H9 (cell line): Measurements from ENCODE around the gene ZFYVE28. TPM values are rescaled to one million over a fixed set of nuclear protein-coding genes. Genes with fewer than 3 reads are reported as not detected.

Experiments
- DNase-seq: peaks from one replicate; pipeline ENCODE4 v3.0.0-alpha.2; 2017
- H2AFZ ChIP-seq: one replicate; pipeline ENCODE4 v1.6.1; 2013; ENCODE audit warnings: mild to moderate bottlenecking, low read length, control low read depth, moderate library complexity
- H2AK5ac ChIP-seq: 2 replicates; pipeline ENCODE4 v1.6.1; 2013; ENCODE audit warnings: low read length, control low read depth, mixed read lengths; ENCODE audit not compliant: insufficient read length
- H2BK120ac ChIP-seq: one replicate; pipeline ENCODE4 v1.6.1; 2013; ENCODE audit warnings: low read depth, mild to moderate bottlenecking, low read length, control low read depth, inconsistent platforms; ENCODE audit not compliant: poor library complexity, severe bottlenecking
- H2BK12ac ChIP-seq: 2 replicates; pipeline ENCODE4 v1.6.1; 2013; ENCODE audit warnings: low read length, control low read depth, mixed read lengths, low read depth; ENCODE audit not compliant: insufficient read length
- H2BK15ac ChIP-seq: 2 replicates; pipeline ENCODE4 v1.6.1; 2013; ENCODE audit warnings: low read depth, low read length, control low read depth
- H2BK20ac ChIP-seq: one replicate; pipeline ENCODE4 v1.6.1; 2013; ENCODE audit warnings: low read depth, mild to moderate bottlenecking, low read length, control low read depth, inconsistent platforms; ENCODE audit not compliant: poor library complexity, severe bottlenecking
- H2BK5ac ChIP-seq: 2 replicates; pipeline ENCODE4 v1.6.1; 2013; ENCODE audit warnings: low read length, control low read depth, mixed read lengths; ENCODE audit not compliant: insufficient read length
- H3K14ac ChIP-seq: 2 replicates; pipeline ENCODE4 v1.6.1; 2013; ENCODE audit warnings: low read length, control low read depth; ENCODE audit not compliant: insufficient read depth
- H3K18ac ChIP-seq: 2 replicates; pipeline ENCODE4 v1.6.1; 2013; ENCODE audit warnings: low read depth, mild to moderate bottlenecking, mixed read lengths, low read length, control low read depth; ENCODE audit not compliant: insufficient read length
- H3K23ac ChIP-seq: 2 replicates; pipeline ENCODE4 v1.6.1; 2013; ENCODE audit warnings: low read length, control low read depth, mixed read lengths, low read depth; ENCODE audit not compliant: insufficient read length
- H3K23me2 ChIP-seq: 2 replicates; pipeline ENCODE4 v1.6.1; 2013; ENCODE audit warnings: low read depth, mild to moderate bottlenecking, mixed read lengths, low read length, control low read depth; ENCODE audit not compliant: insufficient read length, poor library complexity, severe bottlenecking
- H3K27ac ChIP-seq: 2 replicates; pipeline ENCODE4 v1.5.1; 2013; ENCODE audit warnings: low read length, control low read depth, mixed read lengths, low read depth; ENCODE audit not compliant: insufficient read length
- H3K27me3 ChIP-seq: 2 replicates; pipeline ENCODE4 v1.6.1; 2013; ENCODE audit warnings: low read length, control low read depth, inconsistent platforms; ENCODE audit not compliant: insufficient read depth
- H3K4ac ChIP-seq: 2 replicates; pipeline ENCODE4 v1.6.1; 2013; ENCODE audit warnings: low read depth, mild to moderate bottlenecking, control low read depth, inconsistent platforms, low read length, moderate library complexity
- H3K4me1 ChIP-seq: 2 replicates; pipeline ENCODE4 v1.6.1; 2013; ENCODE audit warnings: low read length, control low read depth, inconsistent platforms; ENCODE audit not compliant: insufficient read depth
- H3K4me2 ChIP-seq: 2 replicates; pipeline ENCODE4 v1.6.1; 2013; ENCODE audit warnings: low read length, control low read depth, mixed read lengths; ENCODE audit not compliant: insufficient read length, insufficient read depth
- H3K56ac ChIP-seq: 2 replicates; pipeline ENCODE4 v1.6.1; 2013; ENCODE audit warnings: low read depth, mild to moderate bottlenecking, mixed read lengths, low read length, control low read depth; ENCODE audit not compliant: insufficient read length
- H3K79me1 ChIP-seq: 2 replicates; pipeline ENCODE4 v1.6.1; 2013; ENCODE audit warnings: low read depth, mild to moderate bottlenecking, moderate library complexity, low read length, control low read depth, inconsistent platforms; ENCODE audit not compliant: insufficient read depth, poor library complexity, severe bottlenecking
- H3K79me2 ChIP-seq: 2 replicates; pipeline ENCODE4 v1.6.1; 2013; ENCODE audit warnings: low read length, control low read depth, inconsistent platforms; ENCODE audit not compliant: insufficient read depth
- H3K9ac ChIP-seq: 2 replicates; pipeline ENCODE4 v1.6.1; 2013; ENCODE audit warnings: low read length, control low read depth, mixed read lengths; ENCODE audit not compliant: insufficient read length; ENCODE audit errors: extremely low read depth
- H3K9me3 ChIP-seq: one replicate; pipeline ENCODE4 v1.6.1; 2013; ENCODE audit warnings: low read depth, low read length, inconsistent platforms; ENCODE audit not compliant: control insufficient read depth
- H3T11ph ChIP-seq: one replicate; pipeline ENCODE4 v1.6.1; 2013; ENCODE audit warnings: mild to moderate bottlenecking, low read length, control low read depth, inconsistent platforms
- H4K20me1 ChIP-seq: one replicate; pipeline ENCODE4 v1.6.1; 2013; ENCODE audit not compliant: control insufficient read depth, insufficient read length, insufficient read depth
- H4K5ac ChIP-seq: 2 replicates; pipeline ENCODE4 v1.6.1; 2013; ENCODE audit warnings: low read depth, mild to moderate bottlenecking, mixed read lengths, low read length, control low read depth; ENCODE audit not compliant: insufficient read length
- H4K8ac ChIP-seq: replicated peaks from 2 replicates; pipeline ENCODE4 v1.6.1; 2013; ENCODE audit warnings: low read length, control low read depth, mixed read lengths, low read depth; ENCODE audit not compliant: insufficient read length
- H4K91ac ChIP-seq: 2 replicates; pipeline ENCODE4 v1.6.1; 2013; ENCODE audit warnings: low read depth, mild to moderate bottlenecking, moderate library complexity, mixed read lengths, low read length, control low read depth; ENCODE audit not compliant: insufficient read length
- H3K27ac Mint-ChIP-seq, 3 experiments: 2 replicates in 2 of 3; 3 replicates in 1 of 3; pipeline ENCODE4 v1.8.0; 2020 to 2021; ENCODE audit warnings: mixed read lengths in 3 of 3, mild to moderate bottlenecking in 1 of 3, moderate library complexity in 1 of 3
- H3K27me3 Mint-ChIP-seq: 2 replicates; pipeline ENCODE4 v1.8.0; 2021; ENCODE audit warnings: low read depth, mild to moderate bottlenecking, moderate library complexity, mixed read lengths
- H3K36me3 Mint-ChIP-seq, 3 experiments: 2 replicates in 2 of 3; 3 replicates in 1 of 3; pipeline ENCODE4 v1.8.0; 2020 to 2021; ENCODE audit warnings: low read depth in 3 of 3, mixed read lengths in 3 of 3; ENCODE audit not compliant: insufficient read depth in 1 of 3
- H3K4me1 Mint-ChIP-seq, 2 experiments: 2 replicates each; pipeline ENCODE4 v1.8.0; 2020; ENCODE audit warnings: mixed read lengths in 2 of 2
- H3K4me3 Mint-ChIP-seq, 2 experiments: 2 replicates in 1 of 2; 3 replicates in 1 of 2; pipeline ENCODE4 v1.8.0; 2020 to 2021; ENCODE audit warnings: mild to moderate bottlenecking in 2 of 2, mixed read lengths in 2 of 2, moderate library complexity in 1 of 2
- H3K9me3 Mint-ChIP-seq, 2 experiments: 2 replicates in 1 of 2; 3 replicates in 1 of 2; pipeline ENCODE4 v1.8.0; 2020; ENCODE audit warnings: mild to moderate bottlenecking in 2 of 2, mixed read lengths in 2 of 2, moderate library complexity in 1 of 2
- CTCF ChIP-seq: fragments of 200-600 bp; sonication (generic); conservative IDR thresholded peaks from 3 replicates; pipeline ENCODE4 v1.8.0; 2021; ENCODE audit warnings: antibody characterized with exemption, mild to moderate bottlenecking
- whole genome bisulfite sequencing: extraction: QIAGEN DNeasy Blood & Tissue Kit; methylation state at CpG from one replicate; pipeline ENCODE4 v1.1.7; 2013; ENCODE audit warnings: missing lambda C conversion rate, low lambda C conversion rate, mixed read lengths; ENCODE audit not compliant: insufficient read length; ENCODE audit errors: extremely low coverage; 5-methylcytosine and 5-hydroxymethylcytosine counted together
- total RNA-seq: library from RNA; stranded (reverse); gene quantifications from 2 replicates; pipeline ENCODE4 v1.2.1, GENCODE V29; 2021

ZFYVE28 gene
- total RNA-seq, 1 experiment from 2014 or later: 0.98 TPM

- Histone ChIP-seq H3K9ac (no peak overlapping the region), H2BK120ac (no peak overlapping the region), H3K18ac (no peak overlapping the region), H3K4me2 (no peak overlapping the region), H3K27me3 (no peaks in the 10 kb centered on the region), H3T11ph (no peak overlapping the region), H3K79me2 (no peaks in the 10 kb centered on the region), H2BK15ac (no peak overlapping the region), H3K56ac (no peak overlapping the region), H4K91ac (no peak overlapping the region), H3K4ac (no peak overlapping the region), H3K14ac (no peak overlapping the region), H3K9me3 (peaks cover 6% of the 10 kb centered on the region), H3K23ac (no peak overlapping the region), H4K8ac (no peak overlapping the region), H2BK12ac (no peak overlapping the region), H4K20me1 (no peaks in the 10 kb centered on the region), H4K5ac (no peak overlapping the region), H3K27ac (no peak overlapping the region), H3K79me1 (no peaks in the 10 kb centered on the region), H2AK5ac (no peak overlapping the region), H2BK5ac (no peak overlapping the region), H3K23me2 (no peaks in the 10 kb centered on the region), H3K4me1 (no peaks in the 10 kb centered on the region), H2AFZ (no peak overlapping the region), H2BK20ac (no peak overlapping the region)
- no CpG with 5 or more reads among the region's 37 CpGs for WGBS
- Mint-ChIP-seq H3K4me1 (peaks cover 1 to 8% of the 10 kb centered on the region in 2 experiments; a peak in 3 of 4 replicates), H3K4me3 (peak overlapping the region in 1 of 2 experiments; percentile 41; a peak in 1 of 5 replicates), H3K36me3 (peaks cover 6 to 9% (median 7%) of the 10 kb centered on the region in 3 experiments; a peak in 5 of 7 replicates), H3K27me3 (no peaks in the 10 kb centered on the region; the same call in none of the 2 replicates), H3K27ac (no peak overlapping the region), H3K9me3 (peaks cover 6 to 7% of the 10 kb centered on the region in 2 experiments; a peak in 4 of 5 replicates)
- TF ChIP-seq CTCF: no peak
- no peak for DNase-seq
Measured at GRCh38 chr4:2300431-2301224, 117.8 kb downstream of the ZFYVE28 start.
